ENCODE results near the gene SCFD2. TPM values are rescaled to one million over a fixed set of nuclear protein-coding genes. Genes with fewer than 3 reads are reported as not detected.

SCFD2 gene
- total RNA-seq = 20.4 and 75.4 TPM in 2 replicates

DNA sequence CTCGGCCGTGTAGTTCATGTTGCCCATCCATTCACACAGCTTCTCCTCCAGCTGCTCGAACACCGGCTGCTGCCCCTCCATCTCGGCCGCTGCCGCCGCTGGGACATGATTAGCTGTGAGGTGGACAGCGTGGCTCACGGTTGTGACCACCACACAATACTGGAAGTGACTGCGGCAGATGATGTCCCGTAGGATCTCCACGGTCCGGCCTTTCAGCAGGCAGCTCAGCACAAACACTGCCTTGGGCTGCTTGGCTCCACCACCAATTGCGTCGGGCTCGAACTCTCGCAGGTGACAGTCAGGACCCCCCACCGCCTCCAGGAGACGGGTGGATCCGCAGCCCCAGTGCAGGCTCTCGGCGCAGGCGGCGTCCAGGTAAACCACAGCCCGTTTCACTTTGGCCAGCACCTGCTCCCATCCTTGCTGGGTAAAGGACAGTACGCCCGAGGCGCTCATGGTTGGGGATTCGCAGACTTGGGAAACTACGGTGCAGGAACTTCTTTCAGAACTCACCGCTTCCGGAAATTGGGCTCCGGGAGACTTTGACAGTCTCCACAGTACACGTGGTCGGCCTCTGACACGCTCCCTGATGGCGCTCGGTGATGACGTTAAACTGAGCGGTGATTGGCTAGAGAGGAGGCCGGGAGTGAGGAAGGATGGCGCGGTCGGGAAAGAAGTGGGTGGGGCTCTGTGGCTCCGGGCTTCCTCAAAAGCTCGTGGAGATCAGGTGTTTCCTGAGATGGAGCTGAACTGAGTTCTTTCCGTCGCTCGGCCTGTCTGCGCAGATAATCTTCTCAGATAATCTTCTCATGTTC, at the start of gene SCFD2:
SCFD2 (minus strand) TSS at position 576 of the 815 bp plus-strand sequence.

DNA sequence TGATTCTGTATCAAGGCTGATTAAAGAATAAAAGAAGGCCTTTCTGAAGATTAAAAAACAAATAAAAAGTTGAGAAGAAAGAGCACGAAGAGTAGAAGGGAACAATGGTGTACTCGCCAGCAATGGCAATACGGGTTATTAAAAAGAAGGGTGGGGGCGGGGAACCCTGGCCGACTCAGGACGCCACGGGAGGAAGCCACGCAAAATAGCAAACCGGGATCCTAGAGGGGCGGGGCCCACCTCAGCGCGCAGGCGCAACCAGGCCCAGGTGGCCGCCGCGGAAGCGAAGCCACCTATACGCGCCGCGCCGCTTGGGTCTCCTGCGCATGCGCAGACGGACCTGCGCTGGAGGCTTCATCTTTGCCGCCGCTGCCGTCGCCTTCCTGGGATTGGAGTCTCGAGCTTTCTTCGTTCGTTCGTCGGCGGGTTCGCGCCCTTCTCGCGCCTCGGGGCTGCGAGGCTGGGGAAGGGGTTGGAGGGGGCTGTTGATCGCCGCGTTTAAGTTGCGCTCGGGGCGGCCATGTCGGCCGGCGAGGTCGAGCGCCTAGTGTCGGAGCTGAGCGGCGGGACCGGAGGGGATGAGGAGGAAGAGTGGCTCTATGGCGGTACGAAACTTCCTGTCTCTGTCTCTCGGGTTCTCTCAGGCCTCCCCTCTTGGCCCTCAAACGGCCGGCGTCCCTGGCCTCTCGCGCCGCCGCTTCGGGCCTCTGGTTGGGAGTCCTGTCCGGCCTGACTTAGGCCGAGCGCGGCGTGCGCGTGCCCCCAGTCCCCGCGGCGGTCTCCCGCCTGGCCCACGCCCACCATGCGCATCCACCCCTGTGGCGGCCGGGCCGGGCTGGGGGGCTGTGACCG, 11.7 kb upstream of the SCFD2 start, which contains the start of gene FIP1L1:
FIP1L1 (plus strand) TSS at position 323 of the 852 bp plus-strand sequence; CDS start at position 521, 198 bp downstream.

DNA sequence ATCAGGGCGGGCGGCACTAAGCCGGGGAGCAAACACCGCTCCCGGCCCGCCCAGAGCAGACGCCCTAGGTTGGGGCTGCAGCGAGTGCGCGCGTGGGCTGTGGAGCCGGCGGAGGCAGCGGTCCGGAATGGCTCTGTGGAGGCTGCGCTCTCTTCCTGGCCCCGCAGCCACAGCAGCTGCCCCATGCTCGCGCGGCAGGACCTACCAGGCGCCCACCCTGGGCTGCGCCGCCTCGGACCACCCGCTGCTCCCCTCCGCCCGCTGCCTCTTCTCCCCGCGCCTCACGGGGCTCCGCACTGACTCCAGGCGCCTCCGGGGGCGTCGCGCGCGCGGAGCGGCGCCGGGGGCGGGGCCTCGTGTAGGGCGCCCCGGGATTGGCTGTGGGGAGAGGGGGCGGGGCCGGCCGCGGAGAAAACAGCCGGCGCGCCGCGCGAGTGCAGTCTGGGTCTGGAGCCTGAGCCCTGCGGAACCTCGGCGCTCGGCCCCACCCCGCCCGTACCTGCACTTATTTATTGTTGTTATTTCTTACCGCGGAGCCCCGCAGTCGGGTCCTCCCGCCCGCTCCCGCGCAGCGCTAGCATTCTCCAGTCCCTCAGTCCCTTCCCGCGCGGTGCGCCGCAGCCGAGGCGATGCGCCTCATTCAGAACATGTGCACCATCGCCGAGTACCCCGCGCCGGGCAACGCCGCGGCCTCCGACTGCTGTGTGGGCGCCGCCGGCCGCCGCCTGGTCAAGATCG, 503.8 kb downstream of the SCFD2 start, which contains the start of gene RASL11B:
RASL11B (plus strand) TSS at position 439 of the 738 bp plus-strand sequence; CDS start at position 630, 191 bp downstream.

Small RNA genes within 50 kb of the gene (small RNA-seq; reads per million reads assigned to genes)
- gene RNU6-310P (ENCODE audit: low replicate concordance) = not detected

Other genes starting within 250 kb of the SCFD2 start
- 63.7 and 94.1 TPM in 2 replicates for gene FIP1L1, start 11.6 kb upstream of the SCFD2 start, total RNA-seq
- gene LNX1, start 225.4 kb upstream of the SCFD2 start, total RNA-seq = 0.86 and 2.0 TPM in 2 replicates

Measured in placental pericyte (primary cell).